Transverse colon (tissue), 3 donors: ENCODE results near the gene SARS1.

Experiments used
- CTCF ChIP-seq, 5 experiments: fragments of 200-600 bp in 3 of 5; fragments of 450-650 bp in 2 of 5; sonication (generic) in 3 of 5; IDR thresholded peaks; 1 replicate in 2 of 5; 2 replicates in 3 of 5; pipeline ENCODE4 v1.5.1; 2016 to 2017; ENCODE audit warnings: antibody characterized with exemption in 5 of 5, inconsistent platforms in 3 of 5, mild to moderate bottlenecking in 2 of 5, moderate library complexity in 1 of 5
- EP300 ChIP-seq: sonication (generic); formaldehyde crosslinking; IDR thresholded peaks from one replicate; pipeline ENCODE4 v1.6.1; 2017; ENCODE audit warnings: antibody characterized with exemption, low read depth

DNA sequence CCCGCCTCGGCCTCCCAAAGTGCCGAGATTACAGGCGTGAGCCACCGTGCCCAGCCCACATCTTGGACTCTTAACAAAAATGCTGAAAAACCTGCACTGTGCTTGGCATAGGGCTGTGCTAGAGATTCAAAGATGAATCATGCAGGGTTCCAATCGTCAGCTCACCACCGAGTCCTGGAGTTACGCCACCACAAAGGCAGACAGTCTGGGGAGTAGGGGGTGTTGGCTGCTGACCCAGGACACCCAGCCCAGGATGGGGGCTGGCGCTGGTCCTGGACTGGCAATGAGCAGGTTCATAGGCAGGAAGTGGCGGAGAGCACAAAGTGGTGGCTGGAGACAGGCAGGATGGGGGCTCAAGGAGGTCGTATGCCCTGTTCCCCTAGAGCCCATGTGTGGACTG lies 53.2 kb downstream of the SARS1 start:
- no peak for TF ChIP-seq EP300
- no peak for TF ChIP-seq CTCF (IDR thresholded peaks at IDR 0.05)
